Nephron (organoid): ENCODE data around the gene ALDH4A1.
"Not testable (repeated sequence)": the region's sequence is repeated elsewhere in the genome, so short reads cannot be mapped to it uniquely, and the experiment has no call there.

Source experiments
- H3K27ac Mint-ChIP-seq, 3 experiments: 2 replicates each; pipeline ENCODE4 v1.8.0; 2020; ENCODE audit warnings: mixed read lengths in 3 of 3, mild to moderate bottlenecking in 2 of 3, moderate library complexity in 1 of 3
- H3K27me3 Mint-ChIP-seq: 2 replicates; pipeline ENCODE4 v1.8.0; 2021; ENCODE audit warnings: low read depth, mild to moderate bottlenecking, moderate library complexity, mixed read lengths
- H3K36me3 Mint-ChIP-seq: 2 replicates; pipeline ENCODE4 v1.8.0; 2020; ENCODE audit warnings: low read depth, mixed read lengths
- H3K4me1 Mint-ChIP-seq: 2 replicates; pipeline ENCODE4 v1.8.0; 2020; ENCODE audit warnings: mixed read lengths
- H3K4me3 Mint-ChIP-seq, 3 experiments: 2 replicates each; pipeline ENCODE4 v1.8.0; 2020; ENCODE audit warnings: mild to moderate bottlenecking in 3 of 3, mixed read lengths in 3 of 3, moderate library complexity in 2 of 3
- H3K9me3 Mint-ChIP-seq: 2 replicates; pipeline ENCODE4 v1.8.0; 2020; ENCODE audit warnings: mixed read lengths
- CTCF ChIP-seq, 3 experiments: fragments of 200-600 bp; sonication (generic); IDR thresholded peaks; one replicate each; pipeline ENCODE4 v1.5.0; 2021; ENCODE audit warnings: antibody characterized with exemption in 3 of 3; ENCODE audit not compliant: unreplicated experiment in 3 of 3

The ALDH4A1 gene

GRCh38 chr1:18874036-18874435, 28.3 kb downstream of the ALDH4A1 start:
- Mint-ChIP-seq H3K36me3 (no peaks in the 10 kb centered on the region), H3K27ac (no peak overlapping the region), H3K9me3 (no peaks in the 10 kb centered on the region), H3K27me3 (peaks cover 18% of the 10 kb centered on the region), H3K4me1 (peaks cover 7% of the 10 kb centered on the region), H3K4me3 (no peak overlapping the region)
- TF ChIP-seq CTCF (IDR thresholded peaks at IDR 0.05; ENCODE audit: unreplicated experiment in 3 of 3): no peak

- peaks cover 7% of the 10 kb centered on the region for H3K4me1 Mint-ChIP-seq
- no peak overlapping the region for H3K27ac Mint-ChIP-seq
- H3K9me3 Mint-ChIP-seq: no peaks in the 10 kb centered on the region
- H3K27me3 Mint-ChIP-seq: peaks cover 20% of the 10 kb centered on the region
- no peak for TF ChIP-seq CTCF (IDR thresholded peaks at IDR 0.05; ENCODE audit: unreplicated experiment in 3 of 3)
- H3K4me3 Mint-ChIP-seq: no peak overlapping the region
- H3K36me3 Mint-ChIP-seq: no peaks in the 10 kb centered on the region
Observed at GRCh38 chr1:18872071-18872611, 30.2 kb downstream of the ALDH4A1 start.

GRCh38 chr1:18871401-18872070, 30.8 kb downstream of the ALDH4A1 start:
- Mint-ChIP-seq H3K27me3 (peaks cover 23% of the 10 kb centered on the region), H3K36me3 (no peaks in the 10 kb centered on the region), H3K9me3 (no peaks in the 10 kb centered on the region), H3K27ac (no peak overlapping the region), H3K4me1 (peaks cover 7% of the 10 kb centered on the region), H3K4me3 (no peak overlapping the region)
- no peak for TF ChIP-seq CTCF (IDR thresholded peaks at IDR 0.05; ENCODE audit: unreplicated experiment in 3 of 3)

- H3K4me3 Mint-ChIP-seq: no peak overlapping the region
- H3K4me1 Mint-ChIP-seq: peaks cover 7% of the 10 kb centered on the region
- H3K36me3 Mint-ChIP-seq: no peaks in the 10 kb centered on the region
- TF ChIP-seq CTCF (IDR thresholded peaks at IDR 0.05; ENCODE audit: unreplicated experiment in 3 of 3): no peak
- peaks cover 29% of the 10 kb centered on the region for H3K27me3 Mint-ChIP-seq
- H3K9me3 Mint-ChIP-seq: no peaks in the 10 kb centered on the region
- no peak overlapping the region for H3K27ac Mint-ChIP-seq
Observed at GRCh38 chr1:18870957-18871356, 31.4 kb downstream of the ALDH4A1 start.

GRCh38 chr1:18870595-18870865, 31.8 kb downstream of the ALDH4A1 start:
- H3K4me3 Mint-ChIP-seq, H3K36me3 Mint-ChIP-seq, H3K9me3 Mint-ChIP-seq, H3K4me1 Mint-ChIP-seq: not testable (repeated sequence)
- peak overlapping the region in 1 of 3 experiments; percentile 53 for H3K27ac Mint-ChIP-seq
- H3K27me3 Mint-ChIP-seq: peaks cover 32% of the 10 kb centered on the region

- Mint-ChIP-seq H3K4me1 (peaks cover 7% of the 10 kb centered on the region), H3K27ac (peak overlapping the region in 2 of 3 experiments; percentile 38 to 53), H3K4me3 (no peak overlapping the region), H3K9me3 (no peaks in the 10 kb centered on the region), H3K27me3 (peaks cover 32% of the 10 kb centered on the region), H3K36me3 (no peaks in the 10 kb centered on the region)
- TF ChIP-seq CTCF (IDR thresholded peaks at IDR 0.05; ENCODE audit: unreplicated experiment in 3 of 3): no peak
Observed at GRCh38 chr1:18869847-18870594, 32.3 kb downstream of the ALDH4A1 start.
